IMR-90 (cell line): ENCODE measurements around the gene COL23A1. TPM values are rescaled to one million over a fixed set of nuclear protein-coding genes. Genes with fewer than 3 reads are reported as not detected.

Source experiments
- ATAC-seq: fragments of 200-7000 bp; cut with Tn5 transposase; 2 replicates; pipeline ENCODE4 v1.9.1; 2020; ENCODE audit warnings: low read depth, mild to moderate bottlenecking, moderate library complexity
- BruUV-seq: library from RNA; stranded (reverse); fragments of 400-500 nt; replicated peaks from 2 replicates; lab custom pipeline; 2021; lab: Mats Ljungman, UMichigan
- CTCF ChIA-PET: fragments of 300-600 bp; formaldehyde crosslinking; extraction: SDS; loops from one replicate; lab custom pipeline; 2021; ENCODE audit warnings: antibody characterized with exemption; lab: Yijun Ruan, JAX
- POLR2A ChIA-PET: fragments of 300-600 bp; sonication (Branson Sonifier 250); formaldehyde crosslinking; loops from one replicate; lab custom pipeline; 2022; ENCODE audit warnings: antibody characterized with exemption; ENCODE audit not compliant: unreplicated experiment; lab: Charles Lee
- DNase-seq: peaks from one replicate; pipeline ENCODE4 v3.0.0; 2013
- H2AFZ ChIP-seq: replicated peaks from 2 replicates; pipeline ENCODE3; 2013; ENCODE audit warnings: low read length, mild to moderate bottlenecking; ENCODE audit not compliant: poor library complexity
- H2AK5ac ChIP-seq: 2 replicates; pipeline ENCODE4 v1.6.1; 2013; ENCODE audit warnings: low read depth, low read length, inconsistent platforms
- H2AK9ac ChIP-seq: replicated peaks from 2 replicates; pipeline ENCODE3; 2013; ENCODE audit warnings: mild to moderate bottlenecking, low read depth, low read length, moderate library complexity; ENCODE audit not compliant: poor library complexity
- H2BK120ac ChIP-seq: 2 replicates; pipeline ENCODE4 v1.6.1; 2013; ENCODE audit warnings: low read depth, low read length, inconsistent platforms
- H2BK15ac ChIP-seq: 3 replicates; pipeline ENCODE4 v1.6.1; 2013; ENCODE audit warnings: low read depth, low read length, inconsistent platforms
- H2BK20ac ChIP-seq: 2 replicates; pipeline ENCODE4 v1.6.1; 2013; ENCODE audit warnings: low read depth, mild to moderate bottlenecking, inconsistent platforms, low read length, moderate library complexity
- H2BK5ac ChIP-seq: 2 replicates; pipeline ENCODE4 v1.6.1; 2013; ENCODE audit warnings: mild to moderate bottlenecking, low read depth, low read length, inconsistent platforms; ENCODE audit not compliant: poor library complexity, severe bottlenecking
- H3K14ac ChIP-seq: replicated peaks from 2 replicates; pipeline ENCODE4 v1.6.1; 2013; ENCODE audit warnings: low read depth, low read length, inconsistent platforms
- H3K18ac ChIP-seq: 2 replicates; pipeline ENCODE4 v1.6.1; 2013; ENCODE audit warnings: low read depth, low read length, control low read depth
- H3K23ac ChIP-seq: 2 replicates; pipeline ENCODE4 v1.6.1; 2013; ENCODE audit warnings: low read depth, low read length, inconsistent platforms
- H3K27ac ChIP-seq: 2 replicates; pipeline ENCODE4 v1.5.1; 2013; ENCODE audit warnings: mild to moderate bottlenecking, control low read depth, low read length; ENCODE audit not compliant: insufficient read depth
- H3K27me3 ChIP-seq: 2 replicates; pipeline ENCODE4 v1.6.1; 2013; ENCODE audit warnings: low read length; ENCODE audit not compliant: control insufficient read depth, insufficient read depth
- H3K36me3 ChIP-seq: 2 replicates; pipeline ENCODE4 v1.6.1; 2013; ENCODE audit warnings: low read length, mixed read lengths; ENCODE audit not compliant: control insufficient read depth, insufficient read depth
- H3K4ac ChIP-seq: 2 replicates; pipeline ENCODE4 v1.6.1; 2013; ENCODE audit warnings: low read depth, low read length, inconsistent platforms
- H3K4me1 ChIP-seq: 2 replicates; pipeline ENCODE4 v1.6.1; 2013; ENCODE audit warnings: low read length, mixed read lengths; ENCODE audit not compliant: control insufficient read depth, insufficient read depth
- H3K4me2 ChIP-seq: 2 replicates; pipeline ENCODE4 v1.6.1; 2013; ENCODE audit warnings: low read depth, mild to moderate bottlenecking, control low read depth, low read length, moderate library complexity
- H3K4me3 ChIP-seq: 2 replicates; pipeline ENCODE4 v1.5.1; 2013; ENCODE audit warnings: low read depth, mild to moderate bottlenecking, control low read depth, low read length, moderate library complexity; ENCODE audit not compliant: insufficient read depth
- H3K56ac ChIP-seq: 2 replicates; pipeline ENCODE4 v1.6.1; 2013; ENCODE audit warnings: low read length, inconsistent platforms; ENCODE audit not compliant: insufficient read depth; ENCODE audit errors: extremely low read depth
- H3K79me1 ChIP-seq, 2 experiments: 2 replicates each; pipeline ENCODE4 v1.6.1; 2013; ENCODE audit warnings: low read length in 2 of 2, inconsistent platforms in 1 of 2, low read depth in 1 of 2
- H3K9ac ChIP-seq: 2 replicates; pipeline ENCODE4 v1.6.1; 2013; ENCODE audit warnings: low read depth, low read length, control low read depth
- H3K9me1 ChIP-seq: 2 replicates; pipeline ENCODE4 v1.6.1; 2013; ENCODE audit warnings: low read length, inconsistent platforms; ENCODE audit not compliant: insufficient read depth
- H3K9me3 ChIP-seq: 2 replicates; pipeline ENCODE4 v1.6.1; 2013; ENCODE audit warnings: low read length; ENCODE audit not compliant: control insufficient read depth, insufficient read depth
- H4K20me1 ChIP-seq: 2 replicates; pipeline ENCODE4 v1.6.1; 2013; ENCODE audit warnings: low read length, inconsistent platforms; ENCODE audit not compliant: insufficient read depth
- H4K5ac ChIP-seq: 2 replicates; pipeline ENCODE4 v1.6.1; 2013; ENCODE audit warnings: mild to moderate bottlenecking, low read depth, low read length, control low read depth
- H4K8ac ChIP-seq, 2 experiments: 2 replicates each; pipeline ENCODE4 v1.6.1; 2013; ENCODE audit warnings: low read depth in 2 of 2, low read length in 2 of 2, control low read depth in 1 of 2, inconsistent platforms in 1 of 2
- H4K91ac ChIP-seq: 2 replicates; pipeline ENCODE4 v1.6.1; 2013; ENCODE audit warnings: low read depth, low read length, inconsistent platforms; ENCODE audit not compliant: insufficient read depth
- BHLHE40 ChIP-seq: fragments of 150-350 bp; IDR thresholded peaks from 2 replicates; pipeline ENCODE4 v1.6.1; 2016; ENCODE audit warnings: mild to moderate bottlenecking, low read depth, low read length
- CHD1 ChIP-seq: IDR thresholded peaks from 2 replicates; pipeline ENCODE4 v1.6.1; 2012; ENCODE audit warnings: low read depth, low read length, improper control_type of control experiment
- FOS ChIP-seq: fragments of 150-350 bp; IDR thresholded peaks from 2 replicates; pipeline ENCODE4 v1.6.1; 2016; ENCODE audit warnings: low read depth, low read length
- MAFK ChIP-seq: IDR thresholded peaks from 2 replicates; pipeline ENCODE4 v1.6.1; 2012; ENCODE audit warnings: low read depth, low read length, improper control_type of control experiment
- MAZ ChIP-seq: IDR thresholded peaks from 2 replicates; pipeline ENCODE4 v1.6.1; 2012; ENCODE audit warnings: low read depth, mild to moderate bottlenecking, low read length, improper control_type of control experiment, moderate library complexity, borderline replicate concordance
- NFE2L2 ChIP-seq: fragments of 150-350 bp; IDR thresholded peaks from 2 replicates; pipeline ENCODE4 v1.6.1; 2016; ENCODE audit warnings: low read depth, mild to moderate bottlenecking, low read length
- POLR2A ChIP-seq: IDR thresholded peaks from 2 replicates; pipeline ENCODE4 v1.6.1; 2012; ENCODE audit warnings: mild to moderate bottlenecking, low read depth, low read length
- RAD21 ChIP-seq: IDR thresholded peaks from 2 replicates; pipeline ENCODE4 v1.6.1; 2012; ENCODE audit warnings: low read length, improper control_type of control experiment
- RCOR1 ChIP-seq: IDR thresholded peaks from 2 replicates; pipeline ENCODE4 v1.6.1; 2012; ENCODE audit warnings: mild to moderate bottlenecking, low read length, improper control_type of control experiment; ENCODE audit not compliant: insufficient replicate concordance
- RFX5 ChIP-seq: IDR thresholded peaks from 2 replicates; pipeline ENCODE4 v1.8.0; 2012; ENCODE audit warnings: low read depth, mild to moderate bottlenecking, low read length, moderate library complexity
- WGBS, 2 experiments: methylation state at CpG; one replicate each; pipeline versions ENCODE4 v1.1.5 to v1.1.7; 2013; ENCODE audit warnings: missing lambda C conversion rate in 2 of 2; ENCODE audit not compliant: insufficient read length in 1 of 2; ENCODE audit errors: extremely low coverage in 2 of 2; 5-methylcytosine and 5-hydroxymethylcytosine counted together
- dilution Hi-C: fragments of 300-500 bp; cut with HindIII; formaldehyde crosslinking; loops from one replicate; pipeline ENCODE4 v1.14.3; 2018; ENCODE audit warnings: low sequenced_read_pairs; ENCODE audit not compliant: unreplicated experiment
- in situ Hi-C: fragments of 300-500 bp; cut with MboI; formaldehyde crosslinking; loops from 3 replicates; pipeline ENCODE4 v1.14.3; 2019; ENCODE audit warnings: low sequenced_read_pairs, inconsistent platforms, mixed read lengths
- intact Hi-C: fragments of 100-400 bp; cut with micrococcal nuclease; formaldehyde crosslinking; loops from 2 replicates; pipeline ENCODE4 v1.10.0; 2022
- polyA plus RNA-seq, 3 experiments: library from polyadenylated mRNA; depleted of rRNA; stranded (reverse); fragments of >200 nt; gene quantifications; 2 replicates each; pipeline ENCODE4 v1.2.3, GENCODE V29; 2012; ENCODE audit warnings: low replicate concordance in 1 of 3
- total RNA-seq: library from RNA; depleted of rRNA; stranded (reverse); fragments of >200 nt; gene quantifications from 2 replicates; pipeline ENCODE4 v1.2.3, GENCODE V29; 2012
- TF ChIP-seq, protein P1 (sequence below): fragments of 150-350 bp; IDR thresholded peaks from 2 replicates; pipeline ENCODE4 v1.6.1; 2017; ENCODE audit warnings: mild to moderate bottlenecking, antibody characterized with exemption, low read length, low read depth
- TF ChIP-seq, protein P2 (sequence below): conservative IDR thresholded peaks from 2 replicates; pipeline ENCODE4 v1.5.1; 2012; ENCODE audit warnings: mild to moderate bottlenecking, low read depth, low read length, improper control_type of control experiment
- TF ChIP-seq, protein P3 (sequence below): fragments of 150-350 bp; IDR thresholded peaks from 2 replicates; pipeline ENCODE4 v1.6.1; 2016; ENCODE audit warnings: low read depth, mild to moderate bottlenecking, low read length, moderate library complexity, borderline replicate concordance

COL23A1 gene
- total and polyA plus RNA-seq, 2 of the 4 experiments (the other 2 are of a cell fraction): not detected

- Histone ChIP-seq H3K18ac (peak within 1 kb of the TSS; percentile 83), H2AFZ (peak within 1 kb of the TSS; percentile 98), H3K4me1 (peaks cover 2% of the 10 kb centered on the region; the same call in 1 of the 2 replicates), H3K79me1 (peaks cover 0 to 8% of the 10 kb centered on the region in 2 experiments; a peak in 2 of 4 replicates), H4K91ac (peak within 1 kb of the TSS; percentile 94), H3K27ac (peak within 1 kb of the TSS; percentile 98), H3K9me3 (no peaks in the 10 kb centered on the region), H3K56ac (peak within 1 kb of the TSS; percentile 94), H2BK15ac (peak within 1 kb of the TSS; percentile 61; the same call in 1 of the 3 replicates), H2AK5ac (peak within 1 kb of the TSS; percentile 86), H3K27me3 (no peaks in the 10 kb centered on the region), H4K8ac (peak within 1 kb of the TSS; percentile 90 to 96), H3K4me3 (peak within 1 kb of the TSS; percentile 92), H3K4me2 (peak within 1 kb of the TSS; percentile 89), H3K14ac (peak within 1 kb of the TSS; percentile 98), H3K23ac (peak within 1 kb of the TSS; percentile 57), H2BK5ac (peak within 1 kb of the TSS; percentile 89), H3K9ac (peak within 1 kb of the TSS; percentile 99), H2BK120ac (peak within 1 kb of the TSS; percentile 82), H3K36me3 (peaks cover 5% of the 10 kb centered on the region), H4K5ac (peak within 1 kb of the TSS; percentile 98), H4K20me1 (peaks cover 25% of the 10 kb centered on the region), H3K4ac (peak within 1 kb of the TSS; percentile 98), H2BK20ac (0 out of 2 replicates have a peak within 1 kb of the TSS, but pooled peaks have one; percentile 27), H3K9me1 (no peaks in the 10 kb centered on the region; the same call in 1 of the 2 replicates), H2AK9ac (peak within 1 kb of the TSS; percentile 95)
- WGBS, 2 experiments: 0% methylated on average over 19 of the region's 79 CpGs; no CpG with 5 or more reads in 1 of the 2 experiments
- intact Hi-C loops: loop anchor here (5.0 to 10.0 kb wide), 5 partner anchors 106 to 928 kb away; partner anchors contain the start of genes PHYKPL, RUFY1, ZNF354A and ZNF354B
- DNase-seq: peak; percentile 93
- peak; percentile 91 for ATAC-seq
- ChIA-PET POLR2A (no interaction called here), CTCF (interaction anchor here (0.6 kb wide), 1 partner anchor 77 kb away, joined by 3 read pairs; no protein-coding TSS in a partner anchor)
- dilution Hi-C loops: no loop called here
- TSS peak; percentile 27 for BruUV-seq
- in situ Hi-C loops: no loop called here
- TF ChIP-seq RAD21: no peak
- peak; percentile 34 for TF ChIP-seq RCOR1
- TF ChIP-seq, protein P1, sequence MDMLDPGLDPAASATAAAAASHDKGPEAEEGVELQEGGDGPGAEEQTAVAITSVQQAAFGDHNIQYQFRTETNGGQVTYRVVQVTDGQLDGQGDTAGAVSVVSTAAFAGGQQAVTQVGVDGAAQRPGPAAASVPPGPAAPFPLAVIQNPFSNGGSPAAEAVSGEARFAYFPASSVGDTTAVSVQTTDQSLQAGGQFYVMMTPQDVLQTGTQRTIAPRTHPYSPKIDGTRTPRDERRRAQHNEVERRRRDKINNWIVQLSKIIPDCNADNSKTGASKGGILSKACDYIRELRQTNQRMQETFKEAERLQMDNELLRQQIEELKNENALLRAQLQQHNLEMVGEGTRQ: peak; percentile 91
- TF ChIP-seq MAFK: no peak
- TF ChIP-seq FOS: no peak
- no peak for TF ChIP-seq CHD1
- TF ChIP-seq, protein P2, sequence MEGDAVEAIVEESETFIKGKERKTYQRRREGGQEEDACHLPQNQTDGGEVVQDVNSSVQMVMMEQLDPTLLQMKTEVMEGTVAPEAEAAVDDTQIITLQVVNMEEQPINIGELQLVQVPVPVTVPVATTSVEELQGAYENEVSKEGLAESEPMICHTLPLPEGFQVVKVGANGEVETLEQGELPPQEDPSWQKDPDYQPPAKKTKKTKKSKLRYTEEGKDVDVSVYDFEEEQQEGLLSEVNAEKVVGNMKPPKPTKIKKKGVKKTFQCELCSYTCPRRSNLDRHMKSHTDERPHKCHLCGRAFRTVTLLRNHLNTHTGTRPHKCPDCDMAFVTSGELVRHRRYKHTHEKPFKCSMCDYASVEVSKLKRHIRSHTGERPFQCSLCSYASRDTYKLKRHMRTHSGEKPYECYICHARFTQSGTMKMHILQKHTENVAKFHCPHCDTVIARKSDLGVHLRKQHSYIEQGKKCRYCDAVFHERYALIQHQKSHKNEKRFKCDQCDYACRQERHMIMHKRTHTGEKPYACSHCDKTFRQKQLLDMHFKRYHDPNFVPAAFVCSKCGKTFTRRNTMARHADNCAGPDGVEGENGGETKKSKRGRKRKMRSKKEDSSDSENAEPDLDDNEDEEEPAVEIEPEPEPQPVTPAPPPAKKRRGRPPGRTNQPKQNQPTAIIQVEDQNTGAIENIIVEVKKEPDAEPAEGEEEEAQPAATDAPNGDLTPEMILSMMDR: no peak
- TF ChIP-seq MAZ: peak; percentile 95
- TF ChIP-seq BHLHE40: no peak; the same call in 1 of the 2 replicates
- TF ChIP-seq, protein P3, sequence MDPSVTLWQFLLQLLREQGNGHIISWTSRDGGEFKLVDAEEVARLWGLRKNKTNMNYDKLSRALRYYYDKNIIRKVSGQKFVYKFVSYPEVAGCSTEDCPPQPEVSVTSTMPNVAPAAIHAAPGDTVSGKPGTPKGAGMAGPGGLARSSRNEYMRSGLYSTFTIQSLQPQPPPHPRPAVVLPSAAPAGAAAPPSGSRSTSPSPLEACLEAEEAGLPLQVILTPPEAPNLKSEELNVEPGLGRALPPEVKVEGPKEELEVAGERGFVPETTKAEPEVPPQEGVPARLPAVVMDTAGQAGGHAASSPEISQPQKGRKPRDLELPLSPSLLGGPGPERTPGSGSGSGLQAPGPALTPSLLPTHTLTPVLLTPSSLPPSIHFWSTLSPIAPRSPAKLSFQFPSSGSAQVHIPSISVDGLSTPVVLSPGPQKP: no peak
- no peak for TF ChIP-seq NFE2L2
- TF ChIP-seq RFX5: no peak
- TF ChIP-seq POLR2A: peak; percentile 73; the same call in 1 of the 2 replicates
Observed at GRCh38 chr5:178626484-178627258, 36.5 kb upstream of the COL23A1 start, which contains the start of gene CLK4. TSS of gene CLK4 (minus strand) at chr5:178627050. CDS start at chr5:178623416, 3,634 bp downstream.
